ENCODE measurements around the gene ZNF410.

- TF ChIP-seq CTCF (IDR thresholded peaks at IDR 0.05; ENCODE audit: low read depth, low read length) (no peak), EZH2phosphoT487 (IDR thresholded peaks at IDR 0.05; ENCODE audit: low read depth) (no peak)
These were observed 56.4 kb downstream of the ZNF410 start for GRCh38 chr14:73943083-73943482.

Measured in OCI-LY3 (cell line).